GM12878 (cell line): Measurements from ENCODE around the gene ARPC1A. TPM values are rescaled to one million over a fixed set of nuclear protein-coding genes. Genes with fewer than 3 reads are reported as not detected.

ENCODE experiments used
- BCL11A ChIP-seq: IDR thresholded peaks from 2 replicates; pipeline ENCODE4 v1.6.1; 2011; ENCODE audit warnings: low read depth, low read length
- CHD2 ChIP-seq: IDR thresholded peaks from 2 replicates; pipeline ENCODE4 v1.6.1; 2011; ENCODE audit warnings: low read depth, low read length, improper control_type of control experiment, borderline replicate concordance
- EZH2 ChIP-seq: IDR thresholded peaks from 2 replicates; pipeline ENCODE4 v1.6.1; 2012; ENCODE audit warnings: low read depth, mild to moderate bottlenecking, control low read depth, inconsistent platforms, low read length, borderline replicate concordance; ENCODE audit not compliant: control insufficient read depth
- HDAC2 ChIP-seq: fragments of 200-600 bp; sonication (generic); IDR thresholded peaks from 2 replicates; pipeline ENCODE4 v1.6.1; 2017
- HDAC6 ChIP-seq: fragments of 200-600 bp; sonication (generic); IDR thresholded peaks from one replicate; pipeline ENCODE4 v1.8.0; 2017; ENCODE audit warnings: antibody characterized with exemption; ENCODE audit not compliant: unreplicated experiment
- KDM1A ChIP-seq: fragments of 200-600 bp; sonication (generic); IDR thresholded peaks from 2 replicates; pipeline ENCODE4 v1.6.1; 2016; ENCODE audit warnings: borderline replicate concordance
- NFYA ChIP-seq: IDR thresholded peaks from 2 replicates; pipeline ENCODE4 v1.6.1; 2011; ENCODE audit warnings: low read depth, mild to moderate bottlenecking, low read length, improper control_type of control experiment, borderline replicate concordance
- NR2F1 ChIP-seq: fragments of 450-650 bp; conservative IDR thresholded peaks from 2 replicates; pipeline ENCODE4 v1.6.1; 2017; ENCODE audit warnings: mild to moderate bottlenecking
- PAX8 ChIP-seq: fragments of 450-650 bp; IDR thresholded peaks from 2 replicates; pipeline ENCODE4 v1.6.1; 2017; ENCODE audit warnings: mild to moderate bottlenecking, moderate library complexity
- POLR2AphosphoS2 ChIP-seq: IDR thresholded peaks from 2 replicates; pipeline ENCODE4 v1.6.1; 2011; ENCODE audit warnings: low read depth, mild to moderate bottlenecking, low read length, improper control_type of control experiment, moderate library complexity
- SP1 ChIP-seq: IDR thresholded peaks from one replicate; pipeline ENCODE4 v1.6.1; 2011; ENCODE audit warnings: low read depth, low read length
- YY1 ChIP-seq: IDR thresholded peaks from 2 replicates; pipeline ENCODE4 v1.6.1; 2011; ENCODE audit warnings: low read depth, mild to moderate bottlenecking, low read length
- polyA plus RNA-seq, 11 experiments: library from polyadenylated mRNA; depleted of rRNA in 4 of 11; unstranded in 6 of 11; stranded (reverse) in 5 of 11; fragments of >200 nt; fragmentation: Nextera tagmentation in 4 of 11; fragmentation: Illumina TruSeq in 1 of 11; extraction: Ambion mirVana in 4 of 11; extraction: Trizol in 1 of 11; gene quantifications; 1 replicate in 1 of 11; 2 replicates in 10 of 11; pipeline versions ENCODE4 v1.2.1 to v1.2.3, GENCODE V29; 2011 to 2016; ENCODE audit warnings: inconsistent platforms in 2 of 11, missing spikeins in 2 of 11, low read depth in 1 of 11
- total RNA-seq, 4 experiments: library from RNA; depleted of rRNA in 3 of 4; stranded (reverse); fragments of >200 nt in 3 of 4; fragmentation: Illumina TruSeq in 1 of 4; extraction: Trizol in 1 of 4; gene quantifications; 2 replicates each; pipeline versions ENCODE4 v1.2.1 to v1.2.3, GENCODE V29; 2013 to 2021
- TF ChIP-seq, protein P1 (sequence below): fragments of 450-650 bp; formaldehyde crosslinking; IDR thresholded peaks from 2 replicates; pipeline ENCODE4 v1.4.0; 2022; ENCODE audit warnings: mild to moderate bottlenecking, moderate library complexity
- TF ChIP-seq, protein P2 (sequence below): IDR thresholded peaks from 2 replicates; pipeline ENCODE4 v1.6.1; 2012; ENCODE audit warnings: low read depth, low read length, improper control_type of control experiment
- TF ChIP-seq, protein P3 (sequence below): fragments of 450-650 bp; IDR thresholded peaks from 2 replicates; pipeline ENCODE4 v1.6.1; 2017; ENCODE audit warnings: antibody characterized with exemption, mild to moderate bottlenecking, moderate library complexity
- TF ChIP-seq, protein P4 (sequence below): fragments of 450-650 bp; IDR thresholded peaks from 2 replicates; pipeline ENCODE4 v1.6.1; 2017; ENCODE audit warnings: low read depth, mild to moderate bottlenecking, moderate library complexity
- TF ChIP-seq, protein P5 (sequence below): fragments of 450-650 bp; formaldehyde crosslinking; IDR thresholded peaks from 2 replicates; pipeline ENCODE4 v1.4.0; 2020; ENCODE audit warnings: mild to moderate bottlenecking, moderate library complexity

Gene ARPC1A
- total and polyA plus RNA-seq, 10 of the 15 experiments (the other 5 are each of a cell fraction or from before 2014, with no cell fraction given) = 42.3 to 152 (median 72.1) TPM

DNA sequence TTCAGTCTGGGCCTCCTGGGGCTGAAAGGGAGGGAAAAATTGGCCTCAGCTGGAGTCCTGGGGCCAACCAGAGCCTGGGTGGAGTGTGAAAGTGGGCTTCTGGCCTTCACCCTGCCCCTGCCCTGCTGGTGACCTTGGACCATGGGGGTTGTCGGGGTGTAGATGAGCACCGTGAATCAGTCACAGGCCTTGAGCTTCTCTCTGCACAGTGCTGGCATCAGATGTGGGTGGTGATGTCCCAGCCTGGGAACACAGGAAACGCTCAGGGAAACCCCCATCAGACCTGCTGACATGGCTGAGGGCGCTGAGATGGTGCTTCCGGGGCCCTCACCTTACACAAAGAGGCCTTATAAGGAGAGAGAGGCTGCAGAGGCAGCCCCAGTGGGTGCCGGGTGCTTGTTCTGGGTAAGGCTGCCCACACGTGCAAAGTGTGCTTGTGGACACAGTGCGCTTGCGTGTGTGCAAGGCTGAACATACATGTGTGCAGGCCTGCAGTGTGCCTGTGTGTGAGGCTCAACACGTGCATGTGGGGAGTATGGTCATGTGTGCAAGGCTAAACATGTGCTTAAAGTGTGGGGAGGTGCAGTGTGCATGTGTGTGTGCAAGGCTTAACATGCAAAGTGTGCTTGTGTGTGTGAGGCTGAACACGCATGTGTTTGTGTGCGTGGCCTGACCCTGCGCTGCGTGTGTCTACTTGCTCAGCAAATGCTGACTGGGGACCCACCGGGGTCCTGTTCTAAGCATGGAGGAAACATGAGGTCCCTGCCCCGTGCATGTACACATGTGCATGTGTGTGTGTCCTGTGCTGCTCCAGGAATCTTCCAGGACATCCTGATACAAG lies 55.3 kb downstream of the ARPC1A start (continued):
- TF ChIP-seq, protein P1, sequence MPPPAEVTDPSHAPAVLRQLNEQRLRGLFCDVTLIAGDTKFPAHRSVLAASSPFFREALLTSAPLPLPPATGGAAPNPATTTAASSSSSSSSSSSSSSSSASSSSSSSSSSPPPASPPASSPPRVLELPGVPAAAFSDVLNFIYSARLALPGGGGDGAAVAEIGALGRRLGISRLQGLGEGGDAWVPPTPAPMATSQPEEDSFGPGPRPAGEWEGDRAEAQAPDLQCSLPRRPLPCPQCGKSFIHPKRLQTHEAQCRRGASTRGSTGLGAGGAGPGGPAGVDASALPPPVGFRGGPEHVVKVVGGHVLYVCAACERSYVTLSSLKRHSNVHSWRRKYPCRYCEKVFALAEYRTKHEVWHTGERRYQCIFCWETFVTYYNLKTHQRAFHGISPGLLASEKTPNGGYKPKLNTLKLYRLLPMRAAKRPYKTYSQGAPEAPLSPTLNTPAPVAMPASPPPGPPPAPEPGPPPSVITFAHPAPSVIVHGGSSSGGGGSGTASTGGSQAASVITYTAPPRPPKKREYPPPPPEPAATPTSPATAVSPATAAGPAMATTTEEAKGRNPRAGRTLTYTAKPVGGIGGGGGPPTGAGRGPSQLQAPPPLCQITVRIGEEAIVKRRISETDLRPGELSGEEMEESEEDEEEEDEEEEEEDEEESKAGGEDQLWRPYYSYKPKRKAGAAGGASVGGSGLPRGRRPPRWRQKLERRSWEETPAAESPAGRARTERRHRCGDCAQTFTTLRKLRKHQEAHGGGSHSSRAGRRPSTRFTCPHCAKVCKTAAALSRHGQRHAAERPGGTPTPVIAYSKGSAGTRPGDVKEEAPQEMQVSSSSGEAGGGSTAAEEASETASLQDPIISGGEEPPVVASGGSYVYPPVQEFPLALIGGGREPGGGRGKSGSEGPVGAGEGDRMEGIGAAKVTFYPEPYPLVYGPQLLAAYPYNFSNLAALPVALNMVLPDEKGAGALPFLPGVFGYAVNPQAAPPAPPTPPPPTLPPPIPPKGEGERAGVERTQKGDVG (CRISPR knock-in tag) = no peak
- TF ChIP-seq POLR2AphosphoS2 (peak; percentile 38), CHD2 (no peak), HDAC6 (peak; percentile 43), NFYA (no peak), BCL11A (no peak), SP1 (peak; percentile 64), EZH2 (no peak), PAX8 (no peak), NR2F1 (peak; percentile 81), HDAC2 (no peak), KDM1A (no peak), YY1 (no peak)
- TF ChIP-seq, protein P2, sequence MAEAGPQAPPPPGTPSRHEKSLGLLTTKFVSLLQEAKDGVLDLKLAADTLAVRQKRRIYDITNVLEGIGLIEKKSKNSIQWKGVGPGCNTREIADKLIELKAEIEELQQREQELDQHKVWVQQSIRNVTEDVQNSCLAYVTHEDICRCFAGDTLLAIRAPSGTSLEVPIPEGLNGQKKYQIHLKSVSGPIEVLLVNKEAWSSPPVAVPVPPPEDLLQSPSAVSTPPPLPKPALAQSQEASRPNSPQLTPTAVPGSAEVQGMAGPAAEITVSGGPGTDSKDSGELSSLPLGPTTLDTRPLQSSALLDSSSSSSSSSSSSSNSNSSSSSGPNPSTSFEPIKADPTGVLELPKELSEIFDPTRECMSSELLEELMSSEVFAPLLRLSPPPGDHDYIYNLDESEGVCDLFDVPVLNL = no peak
- TF ChIP-seq, protein P3, sequence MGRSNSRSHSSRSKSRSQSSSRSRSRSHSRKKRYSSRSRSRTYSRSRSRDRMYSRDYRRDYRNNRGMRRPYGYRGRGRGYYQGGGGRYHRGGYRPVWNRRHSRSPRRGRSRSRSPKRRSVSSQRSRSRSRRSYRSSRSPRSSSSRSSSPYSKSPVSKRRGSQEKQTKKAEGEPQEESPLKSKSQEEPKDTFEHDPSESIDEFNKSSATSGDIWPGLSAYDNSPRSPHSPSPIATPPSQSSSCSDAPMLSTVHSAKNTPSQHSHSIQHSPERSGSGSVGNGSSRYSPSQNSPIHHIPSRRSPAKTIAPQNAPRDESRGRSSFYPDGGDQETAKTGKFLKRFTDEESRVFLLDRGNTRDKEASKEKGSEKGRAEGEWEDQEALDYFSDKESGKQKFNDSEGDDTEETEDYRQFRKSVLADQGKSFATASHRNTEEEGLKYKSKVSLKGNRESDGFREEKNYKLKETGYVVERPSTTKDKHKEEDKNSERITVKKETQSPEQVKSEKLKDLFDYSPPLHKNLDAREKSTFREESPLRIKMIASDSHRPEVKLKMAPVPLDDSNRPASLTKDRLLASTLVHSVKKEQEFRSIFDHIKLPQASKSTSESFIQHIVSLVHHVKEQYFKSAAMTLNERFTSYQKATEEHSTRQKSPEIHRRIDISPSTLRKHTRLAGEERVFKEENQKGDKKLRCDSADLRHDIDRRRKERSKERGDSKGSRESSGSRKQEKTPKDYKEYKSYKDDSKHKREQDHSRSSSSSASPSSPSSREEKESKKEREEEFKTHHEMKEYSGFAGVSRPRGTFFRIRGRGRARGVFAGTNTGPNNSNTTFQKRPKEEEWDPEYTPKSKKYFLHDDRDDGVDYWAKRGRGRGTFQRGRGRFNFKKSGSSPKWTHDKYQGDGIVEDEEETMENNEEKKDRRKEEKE = no peak
- TF ChIP-seq, protein P4, sequence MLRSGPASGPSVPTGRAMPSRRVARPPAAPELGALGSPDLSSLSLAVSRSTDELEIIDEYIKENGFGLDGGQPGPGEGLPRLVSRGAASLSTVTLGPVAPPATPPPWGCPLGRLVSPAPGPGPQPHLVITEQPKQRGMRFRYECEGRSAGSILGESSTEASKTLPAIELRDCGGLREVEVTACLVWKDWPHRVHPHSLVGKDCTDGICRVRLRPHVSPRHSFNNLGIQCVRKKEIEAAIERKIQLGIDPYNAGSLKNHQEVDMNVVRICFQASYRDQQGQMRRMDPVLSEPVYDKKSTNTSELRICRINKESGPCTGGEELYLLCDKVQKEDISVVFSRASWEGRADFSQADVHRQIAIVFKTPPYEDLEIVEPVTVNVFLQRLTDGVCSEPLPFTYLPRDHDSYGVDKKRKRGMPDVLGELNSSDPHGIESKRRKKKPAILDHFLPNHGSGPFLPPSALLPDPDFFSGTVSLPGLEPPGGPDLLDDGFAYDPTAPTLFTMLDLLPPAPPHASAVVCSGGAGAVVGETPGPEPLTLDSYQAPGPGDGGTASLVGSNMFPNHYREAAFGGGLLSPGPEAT = peak; percentile 9
- TF ChIP-seq, protein P5, sequence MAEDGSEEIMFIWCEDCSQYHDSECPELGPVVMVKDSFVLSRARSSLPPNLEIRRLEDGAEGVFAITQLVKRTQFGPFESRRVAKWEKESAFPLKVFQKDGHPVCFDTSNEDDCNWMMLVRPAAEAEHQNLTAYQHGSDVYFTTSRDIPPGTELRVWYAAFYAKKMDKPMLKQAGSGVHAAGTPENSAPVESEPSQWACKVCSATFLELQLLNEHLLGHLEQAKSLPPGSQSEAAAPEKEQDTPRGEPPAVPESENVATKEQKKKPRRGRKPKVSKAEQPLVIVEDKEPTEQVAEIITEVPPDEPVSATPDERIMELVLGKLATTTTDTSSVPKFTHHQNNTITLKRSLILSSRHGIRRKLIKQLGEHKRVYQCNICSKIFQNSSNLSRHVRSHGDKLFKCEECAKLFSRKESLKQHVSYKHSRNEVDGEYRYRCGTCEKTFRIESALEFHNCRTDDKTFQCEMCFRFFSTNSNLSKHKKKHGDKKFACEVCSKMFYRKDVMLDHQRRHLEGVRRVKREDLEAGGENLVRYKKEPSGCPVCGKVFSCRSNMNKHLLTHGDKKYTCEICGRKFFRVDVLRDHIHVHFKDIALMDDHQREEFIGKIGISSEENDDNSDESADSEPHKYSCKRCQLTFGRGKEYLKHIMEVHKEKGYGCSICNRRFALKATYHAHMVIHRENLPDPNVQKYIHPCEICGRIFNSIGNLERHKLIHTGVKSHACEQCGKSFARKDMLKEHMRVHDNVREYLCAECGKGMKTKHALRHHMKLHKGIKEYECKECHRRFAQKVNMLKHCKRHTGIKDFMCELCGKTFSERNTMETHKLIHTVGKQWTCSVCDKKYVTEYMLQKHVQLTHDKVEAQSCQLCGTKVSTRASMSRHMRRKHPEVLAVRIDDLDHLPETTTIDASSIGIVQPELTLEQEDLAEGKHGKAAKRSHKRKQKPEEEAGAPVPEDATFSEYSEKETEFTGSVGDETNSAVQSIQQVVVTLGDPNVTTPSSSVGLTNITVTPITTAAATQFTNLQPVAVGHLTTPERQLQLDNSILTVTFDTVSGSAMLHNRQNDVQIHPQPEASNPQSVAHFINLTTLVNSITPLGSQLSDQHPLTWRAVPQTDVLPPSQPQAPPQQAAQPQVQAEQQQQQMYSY (CRISPR knock-in tag) = no peak
